HG02610 (cell line): ENCODE results near the gene CAPN10.
"Not testable (repeated sequence)": the region's sequence is repeated elsewhere in the genome, so short reads cannot be mapped to it uniquely, and the experiment has no call there.

Experiments
- ATAC-seq: cut with Tn5 transposase; IDR thresholded peaks from one replicate; pipeline ENCODE4 v1.9.1; 2021; ENCODE audit warnings: mild to moderate bottlenecking, moderate library complexity; ENCODE audit not compliant: unreplicated experiment

Gene CAPN10

GRCh38 chr2:240601061-240601830 lies 14.7 kb downstream of the CAPN10 start:
- ATAC-seq, result no peak

- ATAC-seq, result no peak
Measured at GRCh38 chr2:240601831-240602160, 15.3 kb downstream of the CAPN10 start.

GRCh38 chr2:240602266-240603050 lies 15.9 kb downstream of the CAPN10 start:
- ATAC-seq, result no peak

GRCh38 chr2:240603081-240603835 lies 16.7 kb downstream of the CAPN10 start:
- ATAC-seq, result no peak

GRCh38 chr2:240603846-240604245 lies 17.3 kb downstream of the CAPN10 start:
- ATAC-seq, result no peak

- no peak for ATAC-seq
Measured at GRCh38 chr2:240604291-240604938, 17.9 kb downstream of the CAPN10 start.

- ATAC-seq, result no peak
Measured at GRCh38 chr2:240604939-240605716, 18.6 kb downstream of the CAPN10 start.

- no peak for ATAC-seq
Measured at GRCh38 chr2:240605867-240606743, 19.6 kb downstream of the CAPN10 start.

GRCh38 chr2:240611601-240612210 lies 25.2 kb downstream of the CAPN10 start:
- no peak for ATAC-seq

GRCh38 chr2:240613781-240614180 lies 27.2 kb downstream of the CAPN10 start:
- no peak for ATAC-seq

GRCh38 chr2:240614391-240614790 lies 27.9 kb downstream of the CAPN10 start:
- no peak for ATAC-seq

- no peak for ATAC-seq
Measured at GRCh38 chr2:240615396-240615795, 28.9 kb downstream of the CAPN10 start.

- no peak for ATAC-seq
Measured at GRCh38 chr2:240615820-240616547, 29.4 kb downstream of the CAPN10 start.

GRCh38 chr2:240616860-240617666 lies 30.5 kb downstream of the CAPN10 start:
- not testable (repeated sequence) for ATAC-seq

GRCh38 chr2:240618776-240619175 lies 32.2 kb downstream of the CAPN10 start:
- ATAC-seq, result no peak

GRCh38 chr2:240619506-240620148 lies 33.1 kb downstream of the CAPN10 start:
- ATAC-seq, result no peak

- no peak for ATAC-seq
Measured at GRCh38 chr2:240620149-240620731, 33.7 kb downstream of the CAPN10 start.
